ENCODE data around the gene TNRC18. TPM values are rescaled to one million over a fixed set of nuclear protein-coding genes. Genes with fewer than 3 reads are reported as not detected.
"Not testable (repeated sequence)": the region's sequence is repeated elsewhere in the genome, so short reads cannot be mapped to it uniquely, and the experiment has no call there.

TNRC18 gene
- total and polyA plus RNA-seq, 7 donors, result 5.9 to 27.9 (median 18.5) TPM

- Histone ChIP-seq H3K27me3 (ENCODE audit: insufficient read depth in 3 of 3, low read length in 2 of 3) (peaks cover 0 to 7% (median 3%) of the 10 kb centered on the region in 3 donors), H3K27ac (no peak overlapping the region), H3K9me3 (no peaks in the 10 kb centered on the region), H3K4me1 (no peaks in the 10 kb centered on the region), H3K36me3 (ENCODE audit: insufficient read depth in 1 of 2, low read depth in 1 of 2) (no peaks in the 10 kb centered on the region), H3K4me3 (no peak overlapping the region)
- WGBS, 3 donors, result 43 to 52% (median 45%) methylated on average over 13 to 48 of the region's 48 CpGs
- intact Hi-C loops (cut with DNase I), result no loop called here
- DNase-seq, result no peak
- no peak for ATAC-seq
- TF ChIP-seq, protein P1, sequence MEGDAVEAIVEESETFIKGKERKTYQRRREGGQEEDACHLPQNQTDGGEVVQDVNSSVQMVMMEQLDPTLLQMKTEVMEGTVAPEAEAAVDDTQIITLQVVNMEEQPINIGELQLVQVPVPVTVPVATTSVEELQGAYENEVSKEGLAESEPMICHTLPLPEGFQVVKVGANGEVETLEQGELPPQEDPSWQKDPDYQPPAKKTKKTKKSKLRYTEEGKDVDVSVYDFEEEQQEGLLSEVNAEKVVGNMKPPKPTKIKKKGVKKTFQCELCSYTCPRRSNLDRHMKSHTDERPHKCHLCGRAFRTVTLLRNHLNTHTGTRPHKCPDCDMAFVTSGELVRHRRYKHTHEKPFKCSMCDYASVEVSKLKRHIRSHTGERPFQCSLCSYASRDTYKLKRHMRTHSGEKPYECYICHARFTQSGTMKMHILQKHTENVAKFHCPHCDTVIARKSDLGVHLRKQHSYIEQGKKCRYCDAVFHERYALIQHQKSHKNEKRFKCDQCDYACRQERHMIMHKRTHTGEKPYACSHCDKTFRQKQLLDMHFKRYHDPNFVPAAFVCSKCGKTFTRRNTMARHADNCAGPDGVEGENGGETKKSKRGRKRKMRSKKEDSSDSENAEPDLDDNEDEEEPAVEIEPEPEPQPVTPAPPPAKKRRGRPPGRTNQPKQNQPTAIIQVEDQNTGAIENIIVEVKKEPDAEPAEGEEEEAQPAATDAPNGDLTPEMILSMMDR (IDR thresholded peaks at IDR 0.05), result no peak
These were observed 126.9 kb downstream of the TNRC18 start for GRCh38 chr7:5296611-5297226.

GRCh38 chr7:5296015-5296610 is 127.5 kb downstream of the TNRC18 start:
- intact Hi-C loops (cut with DNase I), result no loop called here
- Histone ChIP-seq H3K27ac (no peak overlapping the region), H3K27me3 (ENCODE audit: insufficient read depth in 3 of 3, low read length in 2 of 3) (peaks cover 0 to 7% (median 3%) of the 10 kb centered on the region in 3 donors), H3K36me3 (ENCODE audit: insufficient read depth in 1 of 2, low read depth in 1 of 2) (no peaks in the 10 kb centered on the region), H3K9me3 (no peaks in the 10 kb centered on the region), H3K4me3 (no peak overlapping the region), H3K4me1 (no peaks in the 10 kb centered on the region)
- TF ChIP-seq, protein P1 (IDR thresholded peaks at IDR 0.05), result no peak
- 55 to 61% (median 61%) methylated on average over 25 to 29 of the region's 29 CpGs for WGBS, 3 donors
- no peak for DNase-seq
- ATAC-seq, result no peak

GRCh38 chr7:5295039-5296014 is 128.3 kb downstream of the TNRC18 start:
- Histone ChIP-seq H3K4me3 (no peak overlapping the region), H3K4me1 (no peaks in the 10 kb centered on the region), H3K9me3 (no peaks in the 10 kb centered on the region), H3K27me3 (ENCODE audit: insufficient read depth in 3 of 3, low read length in 2 of 3) (peaks cover 0 to 7% (median 3%) of the 10 kb centered on the region in 3 donors), H3K36me3 (ENCODE audit: insufficient read depth in 1 of 2, low read depth in 1 of 2) (no peaks in the 10 kb centered on the region), H3K27ac (no peak overlapping the region)
- DNase-seq, result no peak
- intact Hi-C loops (cut with DNase I), result no loop called here
- TF ChIP-seq, protein P1 (IDR thresholded peaks at IDR 0.05), result no peak
- ATAC-seq, result no peak
- 82 to 85% (median 83%) methylated on average over 28 to 33 of the region's 33 CpGs for WGBS, 3 donors

DNA sequence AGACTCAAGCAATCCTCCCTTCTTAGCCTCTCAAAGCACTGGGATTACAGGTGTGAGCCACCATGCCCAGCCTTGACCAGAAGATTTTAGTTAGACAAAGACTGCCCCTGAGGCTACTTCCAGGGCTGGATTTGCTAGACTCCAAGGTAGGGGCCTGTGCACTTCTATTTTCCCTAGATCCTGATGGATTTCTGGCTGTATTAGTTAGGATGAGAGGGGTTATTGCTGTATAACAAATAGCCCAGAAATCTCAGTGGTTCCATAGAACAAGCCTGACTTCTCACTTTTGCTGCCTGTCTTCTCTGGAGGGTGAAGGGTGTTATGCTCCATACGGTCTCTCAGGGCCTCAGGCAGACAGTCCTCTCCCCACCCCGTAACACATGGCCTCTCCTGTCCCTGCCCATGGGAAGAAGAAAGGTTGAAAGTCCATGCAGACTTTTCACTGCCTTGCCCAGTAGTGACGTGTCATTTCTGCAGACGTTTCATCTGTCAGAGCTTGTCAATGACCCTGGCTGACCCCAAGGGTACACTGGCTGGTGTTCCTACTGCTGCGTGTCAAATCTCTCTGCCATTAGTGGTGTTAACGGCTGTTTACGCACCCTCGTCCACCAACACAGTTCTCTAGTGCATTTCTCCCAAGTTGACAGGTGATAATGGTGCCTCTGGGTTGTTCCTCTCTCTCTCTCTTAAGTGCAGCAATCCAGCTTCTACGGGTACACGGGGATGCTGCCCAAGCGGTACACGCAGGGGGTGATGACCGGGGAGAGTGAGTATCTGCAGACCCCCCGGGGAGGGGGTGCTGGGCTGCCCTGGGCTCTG is 129.3 kb downstream of the TNRC18 start:
- H3K9me3 ChIP-seq, result no peaks in the 10 kb centered on the region
- 67 to 80% (median 70%) methylated on average over 14 of the region's 14 CpGs for WGBS, 3 donors
- H3K27me3 ChIP-seq (ENCODE audit: insufficient read depth in 3 of 3, low read length in 2 of 3), result peaks cover 0 to 7% (median 3%) of the 10 kb centered on the region in 3 donors
- no peak for ATAC-seq
- no peaks in the 10 kb centered on the region for H3K4me1 ChIP-seq
- intact Hi-C loops (cut with DNase I), result no loop called here
- no peak for DNase-seq
- TF ChIP-seq, protein P1 (IDR thresholded peaks at IDR 0.05), result no peak
- H3K4me3 ChIP-seq, result no peak overlapping the region
- no peak overlapping the region for H3K27ac ChIP-seq
- H3K36me3 ChIP-seq (ENCODE audit: insufficient read depth in 1 of 2, low read depth in 1 of 2), result no peaks in the 10 kb centered on the region

DNA sequence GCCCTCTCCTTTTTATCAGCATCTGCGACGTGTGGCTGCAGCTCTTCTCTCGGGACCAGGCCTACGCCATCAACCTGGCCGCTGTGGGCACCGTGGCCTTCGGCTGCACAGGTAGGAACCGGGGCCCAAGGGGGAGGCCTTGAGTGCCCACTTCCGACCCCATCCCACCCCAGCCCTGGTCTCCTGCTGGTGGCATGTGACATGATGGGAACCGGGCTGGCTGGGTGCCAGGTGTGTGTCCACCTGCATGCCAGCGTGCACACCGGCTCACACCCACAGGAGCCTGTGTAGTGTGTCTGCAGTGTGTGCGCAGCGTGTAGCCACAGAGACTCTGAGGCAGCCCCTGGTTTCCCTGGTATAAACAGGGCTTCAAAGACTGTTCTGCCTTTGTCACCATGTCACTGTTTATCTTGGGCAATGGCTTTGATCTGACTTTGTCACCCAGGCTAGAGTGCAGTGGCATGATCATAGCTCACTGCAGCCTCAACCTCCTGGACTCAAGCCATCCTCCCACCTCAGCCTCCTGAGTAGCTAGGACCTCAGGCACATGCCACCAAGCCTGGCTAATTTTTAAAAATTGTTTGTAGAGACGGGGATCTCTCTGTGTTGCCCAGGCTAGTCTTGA is 131.8 kb downstream of the TNRC18 start:
- H3K27ac ChIP-seq; H3K27me3 ChIP-seq (ENCODE audit: insufficient read depth in 3 of 3, low read length in 2 of 3); H3K36me3 ChIP-seq (ENCODE audit: insufficient read depth in 1 of 2, low read depth in 1 of 2); H3K4me3 ChIP-seq; intact Hi-C loops (cut with DNase I); H3K4me1 ChIP-seq; ATAC-seq; DNase-seq; H3K9me3 ChIP-seq: not testable (repeated sequence)
- 73 to 84% (median 79%) methylated on average over 11 to 15 of the region's 15 CpGs for WGBS, 3 donors

Measured in psoas muscle (tissue), 8 donors.